Measurements from ENCODE around the gene BLM. TPM values are rescaled to one million over a fixed set of nuclear protein-coding genes. Genes with fewer than 3 reads are reported as not detected.

The BLM gene
- total RNA-seq, 1 experiment from 2014 or later, result 24.6 TPM

DNA sequence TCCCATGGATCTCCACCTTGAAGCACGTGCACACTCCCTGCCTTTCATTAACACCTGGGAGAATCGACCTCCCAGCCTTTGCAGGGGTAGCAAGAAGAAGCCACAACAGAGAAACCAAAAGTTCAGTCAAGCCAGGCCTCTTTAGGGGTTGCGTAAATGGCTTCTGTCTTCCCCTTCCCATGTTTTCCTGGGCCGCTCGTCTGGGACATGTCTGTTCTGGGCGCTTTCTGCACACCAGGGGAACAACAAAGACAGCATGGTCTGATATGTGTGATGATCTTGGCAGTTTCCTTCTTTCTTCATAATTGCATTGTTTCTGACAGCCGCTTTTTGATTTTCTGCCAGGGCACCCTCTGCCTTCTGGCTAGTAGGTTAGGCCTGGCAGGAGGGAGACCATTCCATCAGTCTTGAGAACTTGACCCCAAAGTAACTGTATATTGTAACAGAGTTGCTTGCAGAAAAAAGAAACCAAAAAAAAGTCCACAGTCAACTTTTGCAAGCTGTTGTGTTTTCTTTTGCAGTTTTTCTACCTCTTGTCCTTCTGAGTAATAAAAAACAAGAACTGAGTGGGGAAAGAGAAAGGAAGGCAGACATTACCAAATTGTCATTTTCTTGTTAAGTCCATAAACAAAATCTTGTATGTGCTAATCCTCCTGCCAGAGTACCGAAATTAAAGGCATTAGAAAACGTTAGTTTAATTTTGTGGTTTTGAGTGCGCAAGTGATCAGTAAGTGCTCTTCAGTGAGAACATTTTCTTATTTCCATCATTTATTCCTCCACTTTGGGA is 95.2 kb downstream of the BLM start (continued):
- TF ChIP-seq, protein P1, sequence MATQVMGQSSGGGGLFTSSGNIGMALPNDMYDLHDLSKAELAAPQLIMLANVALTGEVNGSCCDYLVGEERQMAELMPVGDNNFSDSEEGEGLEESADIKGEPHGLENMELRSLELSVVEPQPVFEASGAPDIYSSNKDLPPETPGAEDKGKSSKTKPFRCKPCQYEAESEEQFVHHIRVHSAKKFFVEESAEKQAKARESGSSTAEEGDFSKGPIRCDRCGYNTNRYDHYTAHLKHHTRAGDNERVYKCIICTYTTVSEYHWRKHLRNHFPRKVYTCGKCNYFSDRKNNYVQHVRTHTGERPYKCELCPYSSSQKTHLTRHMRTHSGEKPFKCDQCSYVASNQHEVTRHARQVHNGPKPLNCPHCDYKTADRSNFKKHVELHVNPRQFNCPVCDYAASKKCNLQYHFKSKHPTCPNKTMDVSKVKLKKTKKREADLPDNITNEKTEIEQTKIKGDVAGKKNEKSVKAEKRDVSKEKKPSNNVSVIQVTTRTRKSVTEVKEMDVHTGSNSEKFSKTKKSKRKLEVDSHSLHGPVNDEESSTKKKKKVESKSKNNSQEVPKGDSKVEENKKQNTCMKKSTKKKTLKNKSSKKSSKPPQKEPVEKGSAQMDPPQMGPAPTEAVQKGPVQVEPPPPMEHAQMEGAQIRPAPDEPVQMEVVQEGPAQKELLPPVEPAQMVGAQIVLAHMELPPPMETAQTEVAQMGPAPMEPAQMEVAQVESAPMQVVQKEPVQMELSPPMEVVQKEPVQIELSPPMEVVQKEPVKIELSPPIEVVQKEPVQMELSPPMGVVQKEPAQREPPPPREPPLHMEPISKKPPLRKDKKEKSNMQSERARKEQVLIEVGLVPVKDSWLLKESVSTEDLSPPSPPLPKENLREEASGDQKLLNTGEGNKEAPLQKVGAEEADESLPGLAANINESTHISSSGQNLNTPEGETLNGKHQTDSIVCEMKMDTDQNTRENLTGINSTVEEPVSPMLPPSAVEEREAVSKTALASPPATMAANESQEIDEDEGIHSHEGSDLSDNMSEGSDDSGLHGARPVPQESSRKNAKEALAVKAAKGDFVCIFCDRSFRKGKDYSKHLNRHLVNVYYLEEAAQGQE (IDR thresholded peaks at IDR 0.05; ENCODE audit: low read depth), result no peak
- TF ChIP-seq POLR2AphosphoS5 (IDR thresholded peaks at IDR 0.05; ENCODE audit: low read depth, low read length) (no peak), EZH2phosphoT487 (IDR thresholded peaks at IDR 0.05; ENCODE audit: borderline replicate concordance) (no peak), TCF7L2 (IDR thresholded peaks at IDR 0.05; ENCODE audit: borderline replicate concordance, extremely low read depth, insufficient read depth, insufficient read length) (no peak), CEBPB (IDR thresholded peaks at IDR 0.05; ENCODE audit: low read depth) (no peak), POLR2A (IDR thresholded peaks at IDR 0.05; ENCODE audit: borderline replicate concordance, extremely low read depth, insufficient read depth, insufficient read length) (no peak), SP1 (IDR thresholded peaks at IDR 0.05; ENCODE audit: low read depth) (no peak), ZNF274 (IDR thresholded peaks at IDR 0.05; ENCODE audit: low read depth, low read length) (no peak), YY1 (IDR thresholded peaks at IDR 0.05; ENCODE audit: extremely low read depth, insufficient replicate concordance, low read depth, low read length) (no peak)
- TF ChIP-seq, protein P2, sequence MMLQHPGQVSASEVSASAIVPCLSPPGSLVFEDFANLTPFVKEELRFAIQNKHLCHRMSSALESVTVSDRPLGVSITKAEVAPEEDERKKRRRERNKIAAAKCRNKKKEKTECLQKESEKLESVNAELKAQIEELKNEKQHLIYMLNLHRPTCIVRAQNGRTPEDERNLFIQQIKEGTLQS (IDR thresholded peaks at IDR 0.05), result no peak

DNA sequence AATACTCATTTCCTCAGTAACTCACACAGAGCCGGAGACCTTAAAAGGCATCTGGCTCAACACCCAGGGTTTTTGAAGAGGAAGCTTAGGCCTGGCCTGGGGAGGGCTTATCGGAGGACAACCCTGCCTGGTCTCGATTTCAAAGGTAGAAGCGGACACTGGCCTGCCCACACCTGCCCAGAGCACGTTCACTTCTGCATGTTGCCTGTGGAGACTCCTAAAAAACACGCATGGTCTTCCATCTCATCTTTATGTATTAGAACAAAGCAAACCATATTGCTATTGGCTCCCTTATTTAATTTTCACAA is 95.8 kb downstream of the BLM start:
- intact Hi-C loops (cut with micrococcal nuclease), result no loop called here
- DNase-seq (ENCODE audit: low read depth, low spot score) (no peak), ATAC-seq (no peak)
- H2AFZ ChIP-seq (ENCODE audit: low read depth, low read length, poor library complexity, severe bottlenecking), result no peak overlapping the region
- H3K79me2 ChIP-seq (ENCODE audit: insufficient read depth, low read length), result no peaks in the 10 kb centered on the region
- CTCF ChIA-PET, result no interaction called here
- no peak overlapping the region for H3K27ac ChIP-seq (ENCODE audit: low read depth, low read length)
- no peaks in the 10 kb centered on the region for H3K4me1 ChIP-seq (ENCODE audit: control insufficient read depth in 1 of 2, insufficient read depth in 2 of 2, low read length in 2 of 2)
- RAD21 ChIA-PET (ENCODE audit: low non-redundant PET in 1 of 2, low total read pairs in 2 of 2, uncharacterized antibody in 2 of 2, unreplicated experiment in 2 of 2), result no interaction called here
- no peaks in the 10 kb centered on the region for H4K20me1 ChIP-seq (ENCODE audit: insufficient read depth)
- H3K9ac ChIP-seq (ENCODE audit: low read length), result no peak overlapping the region
- no peak overlapping the region for H3K4me2 ChIP-seq (ENCODE audit: low read length)
- H3K4me3 ChIP-seq (replicated peaks in 1 of 2; ENCODE audit: low read depth in 1 of 2, low read length in 2 of 2), result no peak overlapping the region
- H3K9me3 ChIP-seq (ENCODE audit: control insufficient read depth in 1 of 2, insufficient read depth in 1 of 2, low read depth in 1 of 2, low read length in 2 of 2), result no peaks in the 10 kb centered on the region
- H3K36me3 ChIP-seq (ENCODE audit: control insufficient read depth in 1 of 2, insufficient read depth in 2 of 2, low read length in 2 of 2), result peaks cover 11 to 22% of the 10 kb centered on the region in 2 experiments; a peak in 2 of 4 replicates
- no peaks in the 10 kb centered on the region for H3K27me3 ChIP-seq (ENCODE audit: insufficient read depth, low read length)
- BruUV-seq (replicated peaks), result no TSS peak
- no peaks in the 10 kb centered on the region for H3K9me2 ChIP-seq (ENCODE audit: insufficient read depth)
- POLR2A ChIA-PET, result no interaction called here
- TF ChIP-seq, protein P1 (IDR thresholded peaks at IDR 0.05; ENCODE audit: low read depth), result no peak
- TF ChIP-seq, protein P3, sequence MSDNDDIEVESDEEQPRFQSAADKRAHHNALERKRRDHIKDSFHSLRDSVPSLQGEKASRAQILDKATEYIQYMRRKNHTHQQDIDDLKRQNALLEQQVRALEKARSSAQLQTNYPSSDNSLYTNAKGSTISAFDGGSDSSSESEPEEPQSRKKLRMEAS (IDR thresholded peaks at IDR 0.05), result no peak
- no peak for TF ChIP-seq EZH2 (IDR thresholded peaks at IDR 0.05)
- no peak for TF ChIP-seq ZNF274 (IDR thresholded peaks at IDR 0.05; ENCODE audit: low read depth, low read length)
- no peak for TF ChIP-seq EGR1 (IDR thresholded peaks at IDR 0.05; ENCODE audit: low read depth)
- no peak for TF ChIP-seq CEBPB (IDR thresholded peaks at IDR 0.05; ENCODE audit: low read depth)
- TF ChIP-seq, protein P4, sequence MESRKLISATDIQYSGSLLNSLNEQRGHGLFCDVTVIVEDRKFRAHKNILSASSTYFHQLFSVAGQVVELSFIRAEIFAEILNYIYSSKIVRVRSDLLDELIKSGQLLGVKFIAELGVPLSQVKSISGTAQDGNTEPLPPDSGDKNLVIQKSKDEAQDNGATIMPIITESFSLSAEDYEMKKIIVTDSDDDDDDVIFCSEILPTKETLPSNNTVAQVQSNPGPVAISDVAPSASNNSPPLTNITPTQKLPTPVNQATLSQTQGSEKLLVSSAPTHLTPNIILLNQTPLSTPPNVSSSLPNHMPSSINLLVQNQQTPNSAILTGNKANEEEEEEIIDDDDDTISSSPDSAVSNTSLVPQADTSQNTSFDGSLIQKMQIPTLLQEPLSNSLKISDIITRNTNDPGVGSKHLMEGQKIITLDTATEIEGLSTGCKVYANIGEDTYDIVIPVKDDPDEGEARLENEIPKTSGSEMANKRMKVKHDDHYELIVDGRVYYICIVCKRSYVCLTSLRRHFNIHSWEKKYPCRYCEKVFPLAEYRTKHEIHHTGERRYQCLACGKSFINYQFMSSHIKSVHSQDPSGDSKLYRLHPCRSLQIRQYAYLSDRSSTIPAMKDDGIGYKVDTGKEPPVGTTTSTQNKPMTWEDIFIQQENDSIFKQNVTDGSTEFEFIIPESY (IDR thresholded peaks at IDR 0.05; ENCODE audit: extremely low read depth, insufficient replicate concordance, low read length), result no peak

All from HCT116 (cell line).